HCT116 (cell line): Measurements from ENCODE around the gene PDPK1. TPM values are rescaled to one million over a fixed set of nuclear protein-coding genes. Genes with fewer than 3 reads are reported as not detected.
"Not testable (repeated sequence)": the region's sequence is repeated elsewhere in the genome, so short reads cannot be mapped to it uniquely, and the experiment has no call there.

Experiments used
- ATAC-seq: fragments of 200-7000 bp; cut with Tn5 transposase; 2 replicates; pipeline ENCODE4 v1.9.1; 2020; ENCODE audit warnings: mild to moderate bottlenecking, moderate library complexity
- BruUV-seq: library from RNA; stranded (reverse); fragments of 400-500 nt; replicated peaks from 2 replicates; lab custom pipeline; 2021; lab: Mats Ljungman, UMichigan
- CTCF ChIA-PET: fragments of 300-600 bp; sonication (Branson Sonifier 250); formaldehyde crosslinking; loops from one replicate; lab custom pipeline; 2021; ENCODE audit warnings: antibody characterized with exemption; lab: Charles Lee
- POLR2A ChIA-PET: fragments of 300-600, 350-600 bp; sonication (Branson Sonifier 250); formaldehyde crosslinking; loops from one replicate; lab custom pipeline; 2021; ENCODE audit warnings: antibody characterized with exemption; lab: Charles Lee
- RAD21 ChIA-PET, 2 experiments: fragments of 300-600 bp; sonication (Branson Sonifier 250); formaldehyde crosslinking; loops; one replicate each; lab custom pipeline; 2023; ENCODE audit warnings: low total read pairs in 2 of 2; ENCODE audit not compliant: uncharacterized antibody in 2 of 2, unreplicated experiment in 2 of 2, low non-redundant PET in 1 of 2; lab: Charles Lee
- DNase-seq: peaks from one replicate; pipeline ENCODE4 v3.0.0-alpha.2; 2010; ENCODE audit warnings: low read depth, low spot score
- H2AFZ ChIP-seq: fragments of 200-600 bp; shearing (Covaris generic), sonication (generic); 2 replicates; pipeline ENCODE4 v1.6.1; 2017; ENCODE audit warnings: low read depth, mixed run types, mixed read lengths, antibody characterized with exemption, low read length; ENCODE audit not compliant: poor library complexity, severe bottlenecking
- H3K27ac ChIP-seq: 2 replicates; pipeline ENCODE4 v1.5.1; 2012; ENCODE audit warnings: low read depth, low read length
- H3K27me3 ChIP-seq: fragments of 200-600 bp; sonication (generic); 2 replicates; pipeline ENCODE4 v1.6.1; 2016; ENCODE audit warnings: mixed run types, low read length, mixed read lengths; ENCODE audit not compliant: insufficient read depth
- H3K36me3 ChIP-seq, 2 experiments: fragments of 200-500 bp in 1 of 2; fragments of 200-600 bp in 1 of 2; sonication (Bioruptor generic) in 1 of 2; sonication (generic) in 1 of 2; 2 replicates each; pipeline versions ENCODE4 v1.5.1 to v1.6.1; 2014 to 2016; ENCODE audit warnings: low read length in 2 of 2, inconsistent platforms in 1 of 2, mixed read lengths in 1 of 2, mixed run types in 1 of 2; ENCODE audit not compliant: insufficient read depth in 2 of 2, control insufficient read depth in 1 of 2
- H3K4me1 ChIP-seq, 2 experiments: fragments of 200-600 bp in 1 of 2; sonication (generic) in 1 of 2; 2 replicates each; pipeline versions ENCODE4 v1.5.1 to v1.6.1; 2012 to 2017; ENCODE audit warnings: low read length in 2 of 2, inconsistent platforms in 1 of 2, mild to moderate bottlenecking in 1 of 2, mixed read lengths in 1 of 2, mixed run types in 1 of 2, moderate library complexity in 1 of 2; ENCODE audit not compliant: insufficient read depth in 2 of 2, control insufficient read depth in 1 of 2
- H3K4me2 ChIP-seq: fragments of 200-600 bp; sonication (generic); 2 replicates; pipeline ENCODE4 v1.6.1; 2017; ENCODE audit warnings: mixed run types, low read length, mixed read lengths
- H3K4me3 ChIP-seq, 2 experiments: fragments of 200-600 bp in 1 of 2; sonication (generic) in 1 of 2; replicated peaks in 1 of 2; 2 replicates each; pipeline ENCODE4 v1.5.1; 2011 to 2016; ENCODE audit warnings: low read length in 2 of 2, control low read depth in 1 of 2, low read depth in 1 of 2, mild to moderate bottlenecking in 1 of 2, mixed read lengths in 1 of 2, mixed run types in 1 of 2
- H3K79me2 ChIP-seq: fragments of 200-600 bp; sonication (generic); 2 replicates; pipeline ENCODE4 v1.6.1; 2017; ENCODE audit warnings: mild to moderate bottlenecking, mixed run types, low read length, moderate library complexity, mixed read lengths; ENCODE audit not compliant: insufficient read depth
- H3K9ac ChIP-seq: fragments of 200-600 bp; sonication (generic); 2 replicates; pipeline ENCODE4 v1.6.1; 2016; ENCODE audit warnings: low read length, mixed read lengths
- H3K9me2 ChIP-seq: fragments of 200-600 bp; sonication (generic), shearing (Covaris generic); 2 replicates; pipeline ENCODE4 v1.6.1; 2017; ENCODE audit warnings: mixed run types, mild to moderate bottlenecking, moderate library complexity; ENCODE audit not compliant: insufficient read depth
- H3K9me3 ChIP-seq, 2 experiments: fragments of 200-500 bp in 1 of 2; fragments of 200-600 bp in 1 of 2; sonication (Bioruptor generic) in 1 of 2; sonication (generic) in 1 of 2; 2 replicates each; pipeline ENCODE4 v1.6.1; 2014 to 2017; ENCODE audit warnings: low read length in 2 of 2, mixed read lengths in 2 of 2, inconsistent platforms in 1 of 2, low read depth in 1 of 2, mild to moderate bottlenecking in 1 of 2, mixed run types in 1 of 2, moderate library complexity in 1 of 2; ENCODE audit not compliant: control insufficient read depth in 1 of 2, insufficient read depth in 1 of 2
- H4K20me1 ChIP-seq: fragments of 200-600 bp; sonication (generic), shearing (Covaris generic); 2 replicates; pipeline ENCODE4 v1.6.1; 2017; ENCODE audit warnings: mixed run types, mild to moderate bottlenecking, moderate library complexity; ENCODE audit not compliant: insufficient read depth
- FOSL1 ChIP-seq: IDR thresholded peaks from 2 replicates; pipeline ENCODE4 v1.6.1; 2012; ENCODE audit warnings: low read depth
- JUND ChIP-seq: IDR thresholded peaks from 2 replicates; pipeline ENCODE4 v1.6.1; 2012
- TCF7L2 ChIP-seq: IDR thresholded peaks from 2 replicates; pipeline ENCODE4 v1.7.0; 2011; ENCODE audit warnings: borderline replicate concordance, inconsistent platforms; ENCODE audit not compliant: insufficient read depth, insufficient read length; ENCODE audit errors: extremely low read depth
- intact Hi-C: fragments of 100-400 bp; cut with micrococcal nuclease; formaldehyde crosslinking; loops from 2 replicates; pipeline ENCODE4 v1.10.0; 2022
- total RNA-seq: library from RNA; stranded (reverse); gene quantifications from one replicate; pipeline ENCODE4 v1.2.1, GENCODE V29; 2021; ENCODE audit not compliant: unreplicated experiment

Gene PDPK1
- total RNA-seq, 1 experiment from 2014 or later, result 36.1 TPM

DNA sequence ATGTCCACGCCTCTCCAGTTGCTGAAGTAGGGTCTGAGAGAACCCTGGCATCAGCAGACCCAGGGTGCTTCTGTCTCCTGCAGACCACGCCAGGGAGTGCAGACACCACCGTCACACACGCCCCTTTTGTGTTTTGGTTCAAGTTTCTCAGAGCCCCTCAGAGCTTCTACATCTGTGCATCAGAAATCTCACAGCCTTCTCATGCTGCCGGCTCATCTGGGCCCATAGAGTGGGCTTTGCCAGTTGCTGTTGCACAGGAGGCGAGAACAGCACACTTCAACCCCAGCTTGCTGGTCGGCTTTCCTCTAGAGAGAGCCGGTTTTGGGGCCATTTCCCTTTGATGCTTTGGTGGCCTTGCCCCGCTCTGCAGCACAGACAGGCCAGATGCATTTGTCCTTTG is 60.9 kb downstream of the PDPK1 start:
- Histone ChIP-seq H3K4me1 (no peaks in the 10 kb centered on the region; a peak in 1 of 4 replicates), H3K27ac (no peak overlapping the region), H3K79me2 (peaks cover 3% of the 10 kb centered on the region), H4K20me1 (no peaks in the 10 kb centered on the region)
- intact Hi-C loops, result no loop called here
- POLR2A ChIA-PET, result no interaction called here
- BruUV-seq, result no TSS peak
- TF ChIP-seq TCF7L2, result no peak
- no peak for TF ChIP-seq JUND
- no peak for TF ChIP-seq FOSL1
- TF ChIP-seq, all 23 proteins: peak for 0
- ATAC-seq, result no peak
- CTCF ChIA-PET, result no interaction called here
- Histone ChIP-seq H3K36me3 (peaks cover 0 to 3% of the 10 kb centered on the region in 2 experiments; a peak in 1 of 4 replicates), H3K4me3 (no peak overlapping the region), H3K9me2 (no peaks in the 10 kb centered on the region), H3K4me2 (no peak overlapping the region), H2AFZ (no peak overlapping the region), H3K27me3 (no peaks in the 10 kb centered on the region), H3K9me3 (no peaks in the 10 kb centered on the region), H3K9ac (no peak overlapping the region)
- RAD21 ChIA-PET, result no interaction called here
- no peak for DNase-seq

GRCh38 chr16:2599165-2599564 is 61.3 kb downstream of the PDPK1 start:
- H3K27ac ChIP-seq, H3K9ac ChIP-seq, RAD21 ChIA-PET: not testable (repeated sequence)

GRCh38 chr16:2599785-2600184 is 62.0 kb downstream of the PDPK1 start:
- ATAC-seq, H3K4me2 ChIP-seq, POLR2A ChIA-PET, H3K27ac ChIP-seq, H3K9ac ChIP-seq, DNase-seq, H3K36me3 ChIP-seq, H3K4me3 ChIP-seq, intact Hi-C loops, RAD21 ChIA-PET, H3K9me2 ChIP-seq, CTCF ChIA-PET, BruUV-seq, H4K20me1 ChIP-seq, H3K4me1 ChIP-seq, H3K27me3 ChIP-seq, H3K9me3 ChIP-seq, H2AFZ ChIP-seq: not testable (repeated sequence)
- H3K79me2 ChIP-seq, result peaks cover 11% of the 10 kb centered on the region

More at GRCh38 chr16:2599165-2599564, 61.3 kb downstream of the PDPK1 start:
- BruUV-seq, POLR2A ChIA-PET, H3K4me2 ChIP-seq, H3K4me3 ChIP-seq, H2AFZ ChIP-seq, H3K27me3 ChIP-seq, CTCF ChIA-PET, H3K9me3 ChIP-seq, H3K9me2 ChIP-seq, H3K36me3 ChIP-seq, H4K20me1 ChIP-seq, H3K79me2 ChIP-seq, DNase-seq, intact Hi-C loops, ATAC-seq, H3K4me1 ChIP-seq: not testable (repeated sequence)

DNA sequence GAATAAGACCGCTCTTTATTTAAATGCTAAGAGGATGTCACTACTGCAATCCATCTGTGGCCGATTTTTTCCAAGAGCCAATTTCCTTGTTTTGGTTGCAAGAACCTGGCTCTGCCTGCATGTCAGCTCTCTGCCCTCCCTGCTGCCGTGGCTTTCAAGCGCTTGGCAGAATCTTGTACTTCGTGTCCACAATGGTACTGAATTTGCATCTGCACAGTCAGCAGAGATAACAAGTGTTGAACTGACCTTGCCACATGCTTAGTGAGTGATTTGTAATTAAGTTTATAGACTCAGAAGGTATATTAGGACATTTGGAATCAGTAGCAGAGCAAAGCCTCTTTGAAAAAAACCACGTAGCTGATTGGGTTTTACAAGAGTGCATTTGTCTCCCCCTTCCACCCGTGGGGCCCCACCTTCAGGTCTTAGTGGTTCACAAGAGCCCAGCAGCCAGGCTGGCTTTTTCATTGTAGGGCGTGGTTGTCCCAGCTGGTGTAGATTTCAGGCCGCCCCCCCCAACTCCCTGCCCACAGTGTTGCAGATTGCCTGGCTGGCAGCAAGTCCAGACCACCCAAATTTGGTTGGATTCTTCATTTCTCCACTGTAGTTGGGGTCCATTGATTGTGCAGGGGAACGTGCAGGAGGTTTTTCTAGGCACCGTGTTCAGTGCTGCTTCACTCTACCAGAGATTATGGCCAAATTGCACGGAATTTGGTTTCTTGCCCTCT is 63.6 kb downstream of the PDPK1 start:
- H3K9ac ChIP-seq, H3K9me2 ChIP-seq, DNase-seq, H3K4me3 ChIP-seq, H3K36me3 ChIP-seq, H3K4me1 ChIP-seq, H3K27ac ChIP-seq, ATAC-seq, H3K4me2 ChIP-seq, RAD21 ChIA-PET, CTCF ChIA-PET, H3K9me3 ChIP-seq, H3K27me3 ChIP-seq, intact Hi-C loops, BruUV-seq, POLR2A ChIA-PET, H2AFZ ChIP-seq, H4K20me1 ChIP-seq: not testable (repeated sequence)
- peaks cover 21% of the 10 kb centered on the region for H3K79me2 ChIP-seq
